Measurements from ENCODE around the gene STX8. TPM values are rescaled to one million over a fixed set of nuclear protein-coding genes. Genes with fewer than 3 reads are reported as not detected.
"Not testable (repeated sequence)": the region's sequence is repeated elsewhere in the genome, so short reads cannot be mapped to it uniquely, and the experiment has no call there.

STX8 gene
- total RNA-seq, 1 donor from 2014 or later = 76.4 TPM

- intact Hi-C loops (cut with micrococcal nuclease) = no loop called here
These were observed 169.5 kb downstream of the STX8 start for GRCh38 chr17:9406046-9406606.

DNA sequence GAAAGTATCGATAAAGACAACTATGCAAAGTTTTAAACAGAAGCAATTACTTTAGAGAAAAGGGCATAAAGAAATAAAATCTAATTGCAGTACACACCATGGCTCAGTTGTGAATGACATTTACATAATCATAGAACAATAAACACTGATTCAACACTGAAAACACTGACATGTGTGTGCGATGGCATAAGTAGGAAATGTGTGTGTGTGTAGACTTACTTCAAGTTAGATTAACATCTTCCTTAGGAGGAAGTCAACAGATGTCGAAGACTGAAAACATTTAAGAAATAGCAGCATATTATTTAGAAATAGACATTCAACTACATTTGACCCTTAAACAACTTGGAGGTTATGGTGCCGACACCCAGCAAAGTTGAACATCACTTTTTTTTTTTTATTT lies 172.4 kb downstream of the STX8 start:
- intact Hi-C loops (cut with micrococcal nuclease) = no loop called here

- intact Hi-C loops (cut with micrococcal nuclease) = loop anchor here (1.0 kb wide), 3 partner anchors 120 to 153 kb away; no protein-coding TSS in a partner anchor
These were observed 172.9 kb downstream of the STX8 start for GRCh38 chr17:9402590-9403199.

DNA sequence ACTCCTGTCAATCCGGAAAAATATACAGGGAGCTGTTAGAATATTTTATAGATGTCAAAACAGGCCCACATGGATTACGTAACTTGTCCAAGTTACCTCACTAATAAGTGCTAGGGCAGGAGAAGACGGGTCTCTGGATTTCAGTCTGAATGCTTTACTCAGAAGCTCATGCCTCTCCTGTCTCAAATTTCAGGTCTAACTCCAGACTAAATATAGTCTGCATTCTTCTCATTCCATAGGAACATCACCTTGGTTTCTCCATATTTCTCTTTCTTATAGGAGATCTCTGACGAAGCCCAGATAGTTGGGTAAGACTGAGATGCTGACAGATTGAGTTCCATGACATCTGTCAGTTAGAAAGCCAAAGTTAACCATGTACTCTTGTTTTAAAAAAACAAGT lies 174.2 kb downstream of the STX8 start:
- intact Hi-C loops (cut with micrococcal nuclease) = no loop called here

- intact Hi-C loops (cut with micrococcal nuclease) = no loop called here
These were observed 186.5 kb downstream of the STX8 start for GRCh38 chr17:9389111-9389527.

DNA sequence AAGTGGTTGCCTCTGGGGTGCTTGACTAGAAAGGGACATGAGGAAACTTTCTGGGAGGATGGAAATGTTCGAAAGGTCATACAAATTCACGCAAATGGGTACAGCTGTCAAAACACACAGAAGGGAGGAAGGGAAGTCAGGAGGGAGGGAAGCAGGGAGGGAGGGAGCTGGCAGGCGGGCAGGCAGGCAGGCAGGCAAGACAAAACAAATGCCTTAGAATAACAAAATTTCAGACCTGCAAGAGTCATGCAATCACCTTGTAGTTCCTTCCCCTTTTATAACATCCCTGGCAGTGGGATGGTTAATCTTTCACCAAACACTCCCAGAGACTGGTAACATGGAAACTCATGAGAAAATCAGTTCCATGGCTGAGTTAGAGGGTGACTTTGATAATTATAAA lies 189.2 kb downstream of the STX8 start:
- intact Hi-C loops (cut with micrococcal nuclease) = no loop called here

DNA sequence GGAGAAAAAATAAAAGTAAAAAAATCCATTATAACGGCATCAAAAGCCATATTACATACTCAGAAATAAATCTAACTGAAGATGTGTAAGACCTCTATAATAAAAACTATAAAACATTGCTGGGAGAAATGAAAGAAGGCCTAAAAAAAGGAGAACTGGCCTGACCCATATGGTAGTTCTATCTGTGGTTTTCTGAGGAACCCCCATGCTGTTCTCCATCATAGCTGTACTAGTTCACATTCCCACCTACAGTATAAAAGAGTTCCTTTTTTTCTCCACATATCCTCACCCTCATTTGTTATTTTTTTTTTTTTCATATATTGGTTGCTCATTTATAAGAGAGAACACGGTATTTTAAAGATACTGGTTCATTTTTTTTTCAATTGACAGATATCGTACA lies 191.8 kb downstream of the STX8 start:
- intact Hi-C loops (cut with micrococcal nuclease) = no loop called here

DNA sequence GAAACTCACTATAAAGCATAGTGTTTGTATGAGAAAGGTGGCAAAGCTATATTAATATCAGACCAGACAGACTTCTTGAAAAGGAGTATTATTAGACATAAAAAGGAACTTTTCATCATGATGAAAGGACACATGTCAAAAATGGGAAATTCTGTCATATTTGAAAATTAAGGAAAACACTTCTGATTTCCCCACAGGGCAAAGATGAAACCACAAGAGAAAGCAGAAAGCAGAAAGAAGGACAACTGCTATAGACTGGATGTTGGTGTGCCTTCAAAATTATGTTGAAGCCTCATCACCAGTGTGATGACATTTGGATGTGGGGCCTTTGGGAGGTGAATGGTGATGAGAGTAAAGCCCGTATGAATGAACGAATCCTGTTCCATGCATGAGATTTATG lies 193.0 kb downstream of the STX8 start:
- intact Hi-C loops (cut with micrococcal nuclease) = no loop called here

GRCh38 chr17:9381068-9381467 lies 194.6 kb downstream of the STX8 start:
- intact Hi-C loops (cut with micrococcal nuclease) = no loop called here

GRCh38 chr17:9380361-9380760 lies 195.3 kb downstream of the STX8 start:
- intact Hi-C loops (cut with micrococcal nuclease) = no loop called here

GRCh38 chr17:9376177-9376576 lies 199.4 kb downstream of the STX8 start:
- intact Hi-C loops (cut with micrococcal nuclease) = not testable (repeated sequence)

GRCh38 chr17:9371019-9371418 lies 204.6 kb downstream of the STX8 start:
- intact Hi-C loops (cut with micrococcal nuclease) = no loop called here

- intact Hi-C loops (cut with micrococcal nuclease) = no loop called here
These were observed 205.2 kb downstream of the STX8 start for GRCh38 chr17:9370467-9370866.

DNA sequence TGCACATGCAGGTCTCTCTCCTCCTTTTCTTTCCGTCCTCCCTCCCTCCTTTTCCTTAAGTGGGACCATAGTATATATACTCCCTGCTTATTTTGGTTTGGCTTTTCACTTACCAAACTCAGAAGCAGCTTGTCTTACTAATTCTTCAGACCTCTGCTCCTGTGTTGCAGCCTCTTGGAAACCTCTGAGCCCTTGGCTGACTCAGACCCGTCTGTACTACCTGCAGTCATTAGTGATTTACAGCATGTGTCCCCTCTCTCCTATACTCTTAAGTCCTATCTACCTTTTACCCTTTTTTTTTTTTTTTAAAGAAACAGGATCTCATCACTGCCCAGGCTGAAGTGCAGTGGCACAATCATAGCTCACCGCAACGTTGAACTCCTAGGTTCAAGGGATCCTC lies 207.0 kb downstream of the STX8 start:
- intact Hi-C loops (cut with micrococcal nuclease) = no loop called here

GRCh38 chr17:9367156-9367555 lies 208.5 kb downstream of the STX8 start:
- intact Hi-C loops (cut with micrococcal nuclease) = no loop called here

DNA sequence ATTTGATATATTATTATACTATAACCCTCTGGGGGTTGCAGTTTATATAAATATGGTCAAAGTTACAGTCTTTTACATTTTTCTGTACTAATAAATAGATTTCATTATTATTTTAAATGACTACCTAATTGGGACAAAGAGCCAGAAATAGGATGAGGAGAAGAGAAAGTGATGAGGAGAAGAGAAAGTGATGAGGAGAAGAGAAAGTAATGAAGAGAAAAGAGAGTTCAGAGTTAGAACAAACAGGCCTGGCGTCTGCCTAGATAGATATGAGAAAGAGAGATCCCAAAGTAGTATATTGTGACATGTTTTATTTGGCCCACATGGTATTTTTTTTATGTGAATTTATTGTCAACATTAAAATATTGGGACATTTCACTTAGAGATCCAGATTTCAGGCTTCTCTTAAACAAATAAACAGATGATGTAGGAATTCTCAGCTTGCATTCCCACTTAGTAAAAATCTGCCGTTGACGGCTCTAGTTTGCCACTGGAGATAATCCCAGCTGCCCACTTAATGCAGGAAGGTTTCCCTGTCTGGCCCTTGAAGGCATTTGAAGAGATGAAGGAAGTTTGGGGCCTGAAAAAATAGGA lies 210.7 kb downstream of the STX8 start:
- intact Hi-C loops (cut with micrococcal nuclease) = no loop called here

GRCh38 chr17:9363440-9364350 lies 211.9 kb downstream of the STX8 start:
- intact Hi-C loops (cut with micrococcal nuclease) = no loop called here

DNA sequence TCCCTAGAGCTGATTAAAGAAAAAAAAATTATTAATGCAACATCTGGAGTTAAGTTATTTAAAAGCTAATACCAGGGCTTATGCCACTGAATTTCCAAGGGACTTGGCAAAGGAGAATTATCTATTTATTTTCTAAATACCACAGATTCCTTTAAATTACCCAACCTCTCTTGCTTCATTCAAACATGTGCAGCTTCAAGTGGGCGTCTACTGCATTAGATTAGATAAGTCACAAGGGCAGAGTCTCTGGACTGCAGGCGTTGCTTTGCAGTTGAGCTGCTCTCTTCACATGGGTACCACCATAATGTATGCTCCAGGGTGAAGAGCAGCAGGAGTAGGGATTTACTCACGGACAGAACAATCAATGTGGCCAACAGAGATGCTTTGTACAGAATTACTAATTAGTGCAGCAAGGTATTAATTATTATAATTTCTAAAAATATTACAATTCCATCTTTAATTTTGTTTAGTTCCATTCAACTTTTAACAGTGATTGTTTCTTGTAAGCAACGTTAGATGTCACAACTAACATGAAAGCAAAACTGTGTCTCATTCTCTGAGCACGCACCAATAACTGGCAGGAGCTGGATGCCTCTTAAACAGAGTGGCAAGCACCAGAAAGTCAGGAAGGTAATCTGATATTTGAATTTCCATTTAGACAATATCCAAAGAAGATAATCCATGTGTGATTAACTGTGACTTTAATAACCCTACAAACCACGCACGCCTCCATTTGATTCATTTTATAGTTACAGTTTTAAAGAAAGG lies 214.2 kb downstream of the STX8 start:
- intact Hi-C loops (cut with micrococcal nuclease) = no loop called here

DNA sequence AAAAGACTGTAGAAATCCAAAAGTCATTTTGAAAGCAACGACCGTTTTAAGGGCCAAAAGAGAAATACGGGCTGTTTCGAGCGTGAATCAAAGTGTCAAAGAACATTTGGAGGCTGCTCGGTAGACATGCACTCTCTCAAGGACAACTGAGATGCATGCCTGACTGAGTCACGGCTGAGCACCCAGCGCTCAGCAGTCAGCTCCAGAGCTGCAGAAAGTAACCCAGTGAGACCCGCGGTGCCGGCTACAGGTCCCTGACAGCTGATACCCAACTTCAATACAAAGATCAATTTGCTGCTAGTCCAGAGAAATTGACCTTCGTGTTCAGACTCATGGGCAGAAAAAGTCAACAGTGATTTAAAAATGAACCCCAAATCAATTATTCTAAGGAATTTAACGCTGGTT lies 214.9 kb downstream of the STX8 start:
- intact Hi-C loops (cut with micrococcal nuclease) = no loop called here

GRCh38 chr17:9356488-9356911 lies 219.1 kb downstream of the STX8 start:
- intact Hi-C loops (cut with micrococcal nuclease) = no loop called here

- intact Hi-C loops (cut with micrococcal nuclease) = no loop called here
These were observed 219.8 kb downstream of the STX8 start for GRCh38 chr17:9355846-9356245.
